ENCODE data around the gene TMEM150B.

- TF ChIP-seq POLR2A (IDR thresholded peaks at IDR 0.05; ENCODE audit: borderline replicate concordance, extremely low read depth, insufficient read depth, insufficient read length) (no peak), POLR2AphosphoS5 (IDR thresholded peaks at IDR 0.05; ENCODE audit: low read depth, low read length) (peak; percentile 92), CTCF (IDR thresholded peaks at IDR 0.05 in 2 of 3, conservative IDR thresholded peaks at IDR 0.05 in 1 of 3; ENCODE audit: borderline replicate concordance in 1 of 3, insufficient read depth in 1 of 3, low read depth in 2 of 3, low read length in 2 of 3) (no peak)
These were observed 15.0 kb upstream of the TMEM150B start for GRCh38 chr19:55339889-55340783.

Data from HCT116 (cell line).